Endothelial cell of umbilical vein (primary cell): ENCODE data around the gene DIP2C.

Experiments used
- EZH2 ChIP-seq: IDR thresholded peaks from 2 replicates; pipeline ENCODE4 v1.6.1; 2012; ENCODE audit warnings: borderline replicate concordance, low read depth, mild to moderate bottlenecking, moderate library complexity, low read length, inconsistent platforms; ENCODE audit not compliant: severe bottlenecking
- FOS ChIP-seq: IDR thresholded peaks from 2 replicates; pipeline ENCODE4 v1.6.1; 2011; ENCODE audit warnings: mild to moderate bottlenecking, low read length, moderate library complexity, borderline replicate concordance; ENCODE audit not compliant: insufficient read depth
- GATA2 ChIP-seq: IDR thresholded peaks from 2 replicates; pipeline ENCODE4 v1.7.0; 2011; ENCODE audit warnings: low read depth, mild to moderate bottlenecking, moderate library complexity, mixed read lengths, low read length; ENCODE audit not compliant: insufficient read length, insufficient read depth
- JUN ChIP-seq: IDR thresholded peaks from 2 replicates; pipeline ENCODE4 v1.6.1; 2011; ENCODE audit warnings: borderline replicate concordance, low read depth; ENCODE audit not compliant: insufficient read length, insufficient read depth
- MYC ChIP-seq: IDR thresholded peaks from one replicate; pipeline ENCODE4 v1.6.1; 2011; ENCODE audit warnings: mild to moderate bottlenecking, low read depth, low read length
- POLR2A ChIP-seq: IDR thresholded peaks from 2 replicates; pipeline ENCODE4 v1.6.1; 2012; ENCODE audit warnings: low read depth, mild to moderate bottlenecking, control low read depth, low read length
- POLR2AphosphoS5 ChIP-seq: IDR thresholded peaks from 2 replicates; pipeline ENCODE4 v1.6.1; 2012; ENCODE audit warnings: low read depth, mild to moderate bottlenecking, control low read depth, low read length, moderate library complexity; ENCODE audit not compliant: insufficient read depth
- TF ChIP-seq, protein P1 (sequence below), 2 donors: IDR thresholded peaks; 1 replicate in 1 of 2; 2 replicates in 1 of 2; pipeline ENCODE4 v1.5.1; 2011; ENCODE audit warnings: low read length in 2 of 2, mild to moderate bottlenecking in 2 of 2, moderate library complexity in 2 of 2, control low read depth in 1 of 2, inconsistent platforms in 1 of 2, low read depth in 1 of 2; ENCODE audit not compliant: insufficient read depth in 1 of 2; ENCODE audit errors: extremely low read depth in 1 of 2
- TF ChIP-seq, protein P2 (sequence below): IDR thresholded peaks from 2 replicates; pipeline ENCODE4 v1.6.1; 2011; ENCODE audit not compliant: insufficient read depth, insufficient read length

DNA sequence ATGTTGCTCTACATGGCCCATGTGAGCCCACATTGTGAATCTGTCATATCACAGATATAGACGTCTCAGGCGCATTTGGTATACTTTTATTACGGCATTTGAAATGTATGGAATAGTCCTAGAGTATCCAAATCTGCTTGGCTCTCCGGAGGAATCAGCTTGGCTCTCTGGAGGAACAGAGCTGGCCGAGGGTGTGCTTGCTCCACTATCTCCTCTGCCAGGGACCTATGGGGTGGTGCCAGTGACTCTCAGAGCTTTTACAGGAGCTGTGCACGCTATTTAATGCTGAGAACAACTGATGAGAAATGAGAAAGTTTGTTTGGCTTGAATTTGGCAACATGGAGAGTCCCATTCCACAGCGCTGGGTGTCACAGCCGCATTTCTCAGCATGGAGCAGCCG lies 410.2 kb downstream of the DIP2C start:
- TF ChIP-seq, protein P1, sequence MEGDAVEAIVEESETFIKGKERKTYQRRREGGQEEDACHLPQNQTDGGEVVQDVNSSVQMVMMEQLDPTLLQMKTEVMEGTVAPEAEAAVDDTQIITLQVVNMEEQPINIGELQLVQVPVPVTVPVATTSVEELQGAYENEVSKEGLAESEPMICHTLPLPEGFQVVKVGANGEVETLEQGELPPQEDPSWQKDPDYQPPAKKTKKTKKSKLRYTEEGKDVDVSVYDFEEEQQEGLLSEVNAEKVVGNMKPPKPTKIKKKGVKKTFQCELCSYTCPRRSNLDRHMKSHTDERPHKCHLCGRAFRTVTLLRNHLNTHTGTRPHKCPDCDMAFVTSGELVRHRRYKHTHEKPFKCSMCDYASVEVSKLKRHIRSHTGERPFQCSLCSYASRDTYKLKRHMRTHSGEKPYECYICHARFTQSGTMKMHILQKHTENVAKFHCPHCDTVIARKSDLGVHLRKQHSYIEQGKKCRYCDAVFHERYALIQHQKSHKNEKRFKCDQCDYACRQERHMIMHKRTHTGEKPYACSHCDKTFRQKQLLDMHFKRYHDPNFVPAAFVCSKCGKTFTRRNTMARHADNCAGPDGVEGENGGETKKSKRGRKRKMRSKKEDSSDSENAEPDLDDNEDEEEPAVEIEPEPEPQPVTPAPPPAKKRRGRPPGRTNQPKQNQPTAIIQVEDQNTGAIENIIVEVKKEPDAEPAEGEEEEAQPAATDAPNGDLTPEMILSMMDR (IDR thresholded peaks at IDR 0.05; ENCODE audit: extremely low read depth in 1 of 2, insufficient read depth in 1 of 2, low read depth in 1 of 2, low read length in 2 of 2): no peak
- TF ChIP-seq EZH2: no peak
- no peak for TF ChIP-seq GATA2
- TF ChIP-seq POLR2A: no peak
- no peak for TF ChIP-seq POLR2AphosphoS5
- no peak for TF ChIP-seq FOS
- no peak for TF ChIP-seq JUN
- TF ChIP-seq MYC: no peak
- TF ChIP-seq, protein P2, sequence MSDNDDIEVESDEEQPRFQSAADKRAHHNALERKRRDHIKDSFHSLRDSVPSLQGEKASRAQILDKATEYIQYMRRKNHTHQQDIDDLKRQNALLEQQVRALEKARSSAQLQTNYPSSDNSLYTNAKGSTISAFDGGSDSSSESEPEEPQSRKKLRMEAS: no peak
